Measurements from ENCODE around the gene CADPS. TPM values are rescaled to one million over a fixed set of nuclear protein-coding genes. Genes with fewer than 3 reads are reported as not detected.
"Not testable (repeated sequence)": the region's sequence is repeated elsewhere in the genome, so short reads cannot be mapped to it uniquely, and the experiment has no call there.

Gene CADPS
- total and polyA plus RNA-seq, 2 donors = 2.3 to 4.4 TPM

DNA sequence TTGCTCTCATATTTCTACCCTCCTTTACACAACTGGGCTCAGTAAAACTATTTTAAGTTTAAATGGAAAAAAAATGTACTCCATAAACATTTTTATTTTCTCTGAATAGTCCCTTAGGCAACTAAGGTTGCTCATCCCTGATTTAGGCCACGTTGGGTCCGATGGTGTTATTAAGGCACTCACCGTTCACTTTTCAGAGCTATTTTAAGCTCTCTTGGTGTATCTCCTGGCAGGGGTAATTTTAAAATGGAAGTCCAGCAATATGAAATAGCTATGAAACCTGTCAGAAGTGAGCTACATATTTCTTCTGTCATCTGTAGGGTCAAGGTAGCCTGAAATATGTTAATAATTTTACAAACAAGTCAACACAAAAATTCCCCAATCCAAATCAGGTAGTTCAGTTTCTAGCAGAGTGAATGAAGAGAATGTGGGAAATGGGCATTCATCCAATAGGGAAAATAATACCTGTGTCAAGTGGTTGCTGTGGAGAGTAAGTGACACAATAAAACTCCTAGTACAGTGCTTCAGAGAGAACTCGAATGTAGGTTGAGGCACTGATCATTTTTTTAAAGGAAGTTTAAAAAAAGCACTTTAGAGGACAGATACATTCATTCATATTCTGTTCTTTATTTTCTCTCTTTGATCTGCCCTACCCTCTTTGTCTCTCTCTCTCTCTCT is 292.6 kb downstream of the CADPS start:
- Histone ChIP-seq H3K4me3 (ENCODE audit: low read length in 2 of 2) (no peak overlapping the region), H3K36me3 (ENCODE audit: control insufficient read depth in 2 of 2, insufficient read depth in 2 of 2, low read length in 1 of 2) (no peaks in the 10 kb centered on the region), H3K27me3 (ENCODE audit: control insufficient read depth in 2 of 2, insufficient read depth in 1 of 2, low read length in 1 of 2) (no peaks in the 10 kb centered on the region), H3K9me3 (ENCODE audit: control insufficient read depth in 2 of 2, insufficient read depth in 1 of 2, low read length in 1 of 2) (peaks cover 0 to 3% of the 10 kb centered on the region in 2 donors), H3K4me1 (ENCODE audit: control insufficient read depth in 2 of 2, insufficient read depth in 2 of 2, low read length in 2 of 2) (no peaks in the 10 kb centered on the region), H3K27ac (ENCODE audit: low read depth in 1 of 2, low read length in 1 of 2) (no peak overlapping the region)
- WGBS = 68% methylated on average over 4 of the region's 4 CpGs
- no peak for DNase-seq (ENCODE audit: low read depth in 6 of 9, low spot score in 9 of 9)

DNA sequence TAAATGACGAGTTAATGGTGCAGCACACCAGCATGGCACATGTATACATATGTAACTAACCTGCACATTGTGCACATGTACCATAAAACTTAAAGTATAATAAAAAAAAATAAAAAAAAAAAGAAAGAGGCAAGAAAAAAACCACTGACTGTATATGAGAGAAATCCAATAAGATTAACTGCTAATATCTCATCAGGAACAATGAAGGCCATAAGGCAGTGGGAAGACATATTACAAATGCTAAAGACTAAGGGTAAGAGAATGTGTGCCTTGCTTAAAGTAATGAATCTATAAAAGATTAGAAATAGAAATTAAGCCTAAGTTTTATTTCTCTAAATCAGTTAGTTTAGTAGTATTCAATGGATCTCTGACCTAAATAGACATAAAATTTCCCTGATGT is 294.7 kb downstream of the CADPS start:
- H3K27me3 ChIP-seq (ENCODE audit: control insufficient read depth in 2 of 2, insufficient read depth in 1 of 2, low read length in 1 of 2); H3K4me3 ChIP-seq (ENCODE audit: low read length in 2 of 2); H3K9me3 ChIP-seq (ENCODE audit: control insufficient read depth in 2 of 2, insufficient read depth in 1 of 2, low read length in 1 of 2); H3K4me1 ChIP-seq (ENCODE audit: control insufficient read depth in 2 of 2, insufficient read depth in 2 of 2, low read length in 2 of 2); DNase-seq (ENCODE audit: low read depth in 6 of 9, low spot score in 9 of 9); H3K36me3 ChIP-seq (ENCODE audit: control insufficient read depth in 2 of 2, insufficient read depth in 2 of 2, low read length in 1 of 2); H3K27ac ChIP-seq (ENCODE audit: low read depth in 1 of 2, low read length in 1 of 2): not testable (repeated sequence)
- 94% methylated on average over 1 of the region's 1 CpG for WGBS

DNA sequence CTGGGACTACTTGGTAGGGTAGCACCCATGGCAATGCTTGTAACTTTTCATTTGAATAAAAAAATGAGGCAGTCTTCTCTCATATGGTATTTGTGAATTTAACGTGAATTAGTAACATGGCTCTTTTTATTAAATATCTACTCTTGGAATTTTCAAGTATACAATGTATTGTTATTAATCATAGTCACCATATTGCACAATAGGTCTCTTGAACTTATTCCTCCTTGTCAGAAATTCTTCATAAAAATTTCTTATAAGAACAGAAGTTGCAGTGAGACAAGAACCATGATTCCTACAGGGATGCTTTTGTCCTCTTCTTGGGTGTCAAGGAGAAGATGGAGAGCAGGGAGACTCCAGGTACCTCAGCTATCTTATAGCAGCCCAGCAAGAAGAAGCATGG is 298.1 kb downstream of the CADPS start:
- Histone ChIP-seq H3K4me1 (ENCODE audit: control insufficient read depth in 2 of 2, insufficient read depth in 2 of 2, low read length in 2 of 2) (no peaks in the 10 kb centered on the region), H3K36me3 (ENCODE audit: control insufficient read depth in 2 of 2, insufficient read depth in 2 of 2, low read length in 1 of 2) (no peaks in the 10 kb centered on the region), H3K27ac (ENCODE audit: low read depth in 1 of 2, low read length in 1 of 2) (no peak overlapping the region), H3K9me3 (ENCODE audit: control insufficient read depth in 2 of 2, insufficient read depth in 1 of 2, low read length in 1 of 2) (peaks cover 0 to 3% of the 10 kb centered on the region in 2 donors), H3K27me3 (ENCODE audit: control insufficient read depth in 2 of 2, insufficient read depth in 1 of 2, low read length in 1 of 2) (no peaks in the 10 kb centered on the region), H3K4me3 (ENCODE audit: low read length in 2 of 2) (no peak overlapping the region)
- no peak for DNase-seq (ENCODE audit: low read depth in 6 of 9, low spot score in 9 of 9)
- WGBS = 97% methylated on average over 1 of the region's 1 CpG

DNA sequence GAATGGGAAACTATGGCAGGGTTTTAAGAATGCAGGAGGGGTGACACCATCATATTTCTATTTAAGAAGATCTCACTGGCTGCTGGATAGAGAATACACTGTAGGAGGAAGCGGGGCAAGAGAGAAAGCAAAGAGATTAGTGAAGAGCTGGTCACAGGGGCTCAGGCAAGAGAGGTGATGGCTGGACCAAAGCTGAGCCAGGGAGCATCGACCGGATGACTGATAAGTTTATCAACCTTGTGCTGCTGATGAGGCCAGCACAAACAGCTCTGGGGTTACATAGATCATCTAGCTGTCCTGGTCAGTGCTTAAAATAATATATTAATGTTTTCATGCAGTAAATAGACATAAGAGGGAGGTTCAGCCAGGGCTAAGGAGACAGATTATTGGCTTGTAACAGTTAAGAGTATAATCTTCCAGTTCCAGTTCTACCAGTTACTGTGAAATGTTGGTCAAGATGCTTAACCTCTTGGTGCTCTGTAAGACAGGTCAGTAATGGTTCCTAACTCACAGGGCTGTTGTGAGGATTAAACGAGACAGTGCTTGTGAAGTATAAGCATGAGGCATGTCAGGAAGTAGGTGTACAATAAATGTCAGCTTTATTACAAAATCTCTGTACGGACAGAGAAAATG is 300.8 kb downstream of the CADPS start:
- no peaks in the 10 kb centered on the region for H3K4me1 ChIP-seq (ENCODE audit: control insufficient read depth in 2 of 2, insufficient read depth in 2 of 2, low read length in 2 of 2)
- no peak overlapping the region for H3K4me3 ChIP-seq (ENCODE audit: low read length in 2 of 2)
- no peak overlapping the region for H3K27ac ChIP-seq (ENCODE audit: low read depth in 1 of 2, low read length in 1 of 2)
- no peaks in the 10 kb centered on the region for H3K27me3 ChIP-seq (ENCODE audit: control insufficient read depth in 2 of 2, insufficient read depth in 1 of 2, low read length in 1 of 2)
- 60% methylated on average over 5 of the region's 5 CpGs for WGBS
- DNase-seq (ENCODE audit: low read depth in 6 of 9, low spot score in 9 of 9) = no peak
- no peaks in the 10 kb centered on the region for H3K36me3 ChIP-seq (ENCODE audit: control insufficient read depth in 2 of 2, insufficient read depth in 2 of 2, low read length in 1 of 2)
- H3K9me3 ChIP-seq (ENCODE audit: control insufficient read depth in 2 of 2, insufficient read depth in 1 of 2, low read length in 1 of 2) = no peaks in the 10 kb centered on the region

DNA sequence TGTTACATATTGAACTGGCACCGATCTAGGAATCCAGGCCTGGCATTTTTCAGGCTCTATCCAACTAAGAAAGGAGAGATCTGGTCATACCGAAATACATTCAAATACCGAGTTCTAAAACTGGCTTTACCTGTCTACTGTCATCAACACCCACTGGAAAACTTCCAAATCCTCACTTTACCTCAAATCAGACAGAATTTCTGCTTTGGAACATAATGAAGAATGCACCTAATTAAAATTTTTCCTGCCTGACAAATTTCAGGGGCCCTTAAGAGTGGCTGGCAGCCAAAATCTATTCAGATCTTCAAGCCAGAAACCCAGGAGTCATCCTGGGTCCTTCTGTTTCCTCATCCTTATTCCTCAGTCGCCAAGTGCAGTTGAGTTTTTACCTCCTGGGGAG is 303.3 kb downstream of the CADPS start:
- WGBS = 89% methylated on average over 4 of the region's 4 CpGs
- DNase-seq (ENCODE audit: low read depth in 6 of 9, low spot score in 9 of 9) = no peak

DNA sequence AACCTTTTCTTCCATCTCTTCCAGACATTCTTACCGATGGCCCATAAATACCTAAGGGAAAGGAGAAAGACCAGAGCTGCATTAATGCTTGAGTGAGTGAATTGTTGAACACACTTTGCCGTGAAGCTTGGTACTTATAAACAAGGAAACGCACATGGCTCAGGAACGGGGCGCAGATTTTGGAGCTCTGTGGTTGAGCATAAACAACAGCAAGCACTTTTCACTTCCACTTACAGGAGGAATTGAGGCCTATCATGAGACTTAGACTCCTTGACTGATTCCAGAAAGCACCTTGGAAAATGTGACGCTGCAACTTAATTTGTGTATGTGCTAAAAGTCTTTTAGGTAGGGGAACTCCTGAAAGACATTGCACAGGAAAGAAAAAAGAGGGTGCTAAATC is 304.3 kb downstream of the CADPS start:
- H3K36me3 ChIP-seq (ENCODE audit: control insufficient read depth in 2 of 2, insufficient read depth in 2 of 2, low read length in 1 of 2) = no peaks in the 10 kb centered on the region
- no peaks in the 10 kb centered on the region for H3K27me3 ChIP-seq (ENCODE audit: control insufficient read depth in 2 of 2, insufficient read depth in 1 of 2, low read length in 1 of 2)
- H3K9me3 ChIP-seq (ENCODE audit: control insufficient read depth in 2 of 2, insufficient read depth in 1 of 2, low read length in 1 of 2) = no peaks in the 10 kb centered on the region
- WGBS = 74% methylated on average over 6 of the region's 6 CpGs
- no peak overlapping the region for H3K4me3 ChIP-seq (ENCODE audit: low read length in 2 of 2)
- H3K4me1 ChIP-seq (ENCODE audit: control insufficient read depth in 2 of 2, insufficient read depth in 2 of 2, low read length in 2 of 2) = no peaks in the 10 kb centered on the region
- no peak overlapping the region for H3K27ac ChIP-seq (ENCODE audit: low read depth in 1 of 2, low read length in 1 of 2)
- DNase-seq (ENCODE audit: low read depth in 6 of 9, low spot score in 9 of 9) = no peak

More for the DNA sequence above, 303.3 kb downstream of the CADPS start:
- Histone ChIP-seq H3K9me3 (ENCODE audit: control insufficient read depth in 2 of 2, insufficient read depth in 1 of 2, low read length in 1 of 2) (no peaks in the 10 kb centered on the region), H3K4me1 (ENCODE audit: control insufficient read depth in 2 of 2, insufficient read depth in 2 of 2, low read length in 2 of 2) (no peaks in the 10 kb centered on the region), H3K27me3 (ENCODE audit: control insufficient read depth in 2 of 2, insufficient read depth in 1 of 2, low read length in 1 of 2) (no peaks in the 10 kb centered on the region), H3K4me3 (ENCODE audit: low read length in 2 of 2) (no peak overlapping the region), H3K36me3 (ENCODE audit: control insufficient read depth in 2 of 2, insufficient read depth in 2 of 2, low read length in 1 of 2) (no peaks in the 10 kb centered on the region), H3K27ac (ENCODE audit: low read depth in 1 of 2, low read length in 1 of 2) (no peak overlapping the region)

DNA sequence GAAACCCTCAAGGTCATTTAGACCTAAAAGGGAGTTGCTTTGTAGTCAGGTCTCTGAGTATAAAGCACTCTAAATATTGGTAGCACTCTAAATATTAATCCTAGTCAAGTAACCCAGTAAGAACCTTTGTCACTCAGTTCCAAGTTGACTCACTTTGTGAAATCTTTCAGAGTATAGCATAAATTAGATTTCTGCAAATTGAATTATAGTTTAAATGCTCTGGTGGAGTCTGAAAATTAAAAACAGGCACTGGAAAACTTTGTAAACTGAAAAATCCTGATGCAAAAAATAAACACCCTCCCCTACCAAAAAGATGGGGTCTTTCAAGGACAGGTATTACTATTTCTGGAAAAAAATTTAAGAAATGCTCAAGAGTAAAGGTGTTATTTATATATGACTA is 305.6 kb downstream of the CADPS start:
- H3K36me3 ChIP-seq (ENCODE audit: control insufficient read depth in 2 of 2, insufficient read depth in 2 of 2, low read length in 1 of 2) = no peaks in the 10 kb centered on the region
- H3K4me1 ChIP-seq (ENCODE audit: control insufficient read depth in 2 of 2, insufficient read depth in 2 of 2, low read length in 2 of 2) = no peaks in the 10 kb centered on the region
- no peaks in the 10 kb centered on the region for H3K9me3 ChIP-seq (ENCODE audit: control insufficient read depth in 2 of 2, insufficient read depth in 1 of 2, low read length in 1 of 2)
- H3K27ac ChIP-seq (ENCODE audit: low read depth in 1 of 2, low read length in 1 of 2) = no peak overlapping the region
- H3K4me3 ChIP-seq (ENCODE audit: low read length in 2 of 2) = no peak overlapping the region
- H3K27me3 ChIP-seq (ENCODE audit: control insufficient read depth in 2 of 2, insufficient read depth in 1 of 2, low read length in 1 of 2) = no peaks in the 10 kb centered on the region
- DNase-seq (ENCODE audit: low read depth in 6 of 9, low spot score in 9 of 9) = no peak

DNA sequence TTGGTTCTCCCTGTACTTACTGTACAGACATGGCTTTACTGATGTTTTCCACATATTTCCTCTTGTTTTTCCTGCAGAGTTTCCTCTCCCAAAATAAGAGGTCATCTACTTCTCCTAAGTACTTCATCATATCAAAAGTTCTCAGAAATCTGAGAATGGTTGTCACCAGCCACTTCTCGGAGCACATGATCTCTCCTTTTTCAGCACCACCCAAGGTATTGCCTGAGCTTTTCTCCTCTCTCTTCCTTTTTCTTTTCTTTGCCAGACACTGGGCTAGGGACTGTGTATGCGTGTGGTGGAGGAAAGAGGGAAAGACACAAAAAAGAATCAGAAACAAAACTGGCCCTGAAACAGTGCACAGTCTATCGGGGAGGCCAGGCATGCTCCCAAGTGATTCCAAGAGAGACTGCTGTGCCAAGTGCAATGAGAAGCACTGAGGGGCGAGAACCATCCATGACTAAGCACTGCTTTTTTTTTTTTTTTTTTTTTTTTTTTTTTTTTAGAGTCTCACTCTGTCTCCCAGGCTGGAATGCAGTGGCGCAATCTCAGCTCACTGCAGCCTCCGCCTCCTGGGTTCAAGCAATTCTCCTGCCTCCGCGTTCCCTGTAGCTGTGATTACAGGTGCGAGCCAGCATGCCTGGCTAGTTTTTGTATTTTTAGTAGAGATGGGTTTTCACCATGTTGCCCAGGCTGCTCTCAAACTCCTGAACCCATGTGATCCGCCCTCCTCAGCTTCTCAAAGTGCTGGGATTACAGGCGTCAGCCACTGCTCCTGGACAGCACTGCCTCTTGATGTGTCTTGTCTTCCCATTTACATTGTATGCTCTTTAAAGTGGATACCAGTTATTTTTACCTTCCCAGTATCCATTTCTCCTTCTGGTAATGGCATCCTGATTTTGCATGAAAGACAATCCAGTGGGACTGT is 307.9 kb downstream of the CADPS start:
- H3K9me3 ChIP-seq (ENCODE audit: control insufficient read depth in 2 of 2, insufficient read depth in 1 of 2, low read length in 1 of 2) = no peaks in the 10 kb centered on the region
- H3K27me3 ChIP-seq (ENCODE audit: control insufficient read depth in 2 of 2, insufficient read depth in 1 of 2, low read length in 1 of 2) = no peaks in the 10 kb centered on the region
- H3K4me1 ChIP-seq (ENCODE audit: control insufficient read depth in 2 of 2, insufficient read depth in 2 of 2, low read length in 2 of 2) = no peaks in the 10 kb centered on the region
- DNase-seq (ENCODE audit: low read depth in 6 of 9, low spot score in 9 of 9) = no peak
- H3K27ac ChIP-seq (ENCODE audit: low read depth in 1 of 2, low read length in 1 of 2) = no peak overlapping the region
- WGBS = 85% methylated on average over 10 of the region's 11 CpGs
- no peak overlapping the region for H3K4me3 ChIP-seq (ENCODE audit: low read length in 2 of 2)
- no peaks in the 10 kb centered on the region for H3K36me3 ChIP-seq (ENCODE audit: control insufficient read depth in 2 of 2, insufficient read depth in 2 of 2, low read length in 1 of 2)

DNA sequence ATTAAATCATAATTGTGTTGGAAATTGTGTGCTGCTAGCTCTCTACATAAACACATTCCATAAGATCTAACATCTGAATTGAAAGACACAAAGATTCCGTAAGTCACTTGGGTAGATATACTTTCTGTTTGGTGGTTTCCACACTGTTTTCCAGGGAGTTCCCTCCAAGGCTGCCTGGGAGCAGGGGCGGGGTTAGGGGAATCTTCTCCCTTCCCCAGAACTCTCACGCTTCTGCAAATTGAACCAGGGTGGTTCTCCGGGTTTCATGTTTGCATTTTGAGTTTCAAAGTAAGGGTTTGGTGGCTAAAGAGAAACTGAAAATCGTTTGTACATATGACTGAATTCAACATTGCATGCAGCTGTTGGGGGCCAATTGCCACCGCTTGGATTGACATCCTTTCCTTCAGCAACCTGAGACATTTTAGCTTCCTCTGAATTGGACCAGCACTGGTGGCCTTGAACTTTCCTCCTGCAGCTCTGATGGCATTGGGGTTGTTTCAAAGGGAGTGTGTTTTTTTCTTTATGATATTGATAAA is 309.1 kb downstream of the CADPS start:
- H3K4me1 ChIP-seq (ENCODE audit: control insufficient read depth in 2 of 2, insufficient read depth in 2 of 2, low read length in 2 of 2) = no peaks in the 10 kb centered on the region
- H3K36me3 ChIP-seq (ENCODE audit: control insufficient read depth in 2 of 2, insufficient read depth in 2 of 2, low read length in 1 of 2) = no peaks in the 10 kb centered on the region
- H3K27ac ChIP-seq (ENCODE audit: low read depth in 1 of 2, low read length in 1 of 2) = no peak overlapping the region
- 72% methylated on average over 6 of the region's 6 CpGs for WGBS
- H3K4me3 ChIP-seq (ENCODE audit: low read length in 2 of 2) = no peak overlapping the region
- no peaks in the 10 kb centered on the region for H3K27me3 ChIP-seq (ENCODE audit: control insufficient read depth in 2 of 2, insufficient read depth in 1 of 2, low read length in 1 of 2)
- peak in 1 of 9 donors; percentile 17 for DNase-seq (ENCODE audit: low read depth in 6 of 9, low spot score in 9 of 9)
- no peaks in the 10 kb centered on the region for H3K9me3 ChIP-seq (ENCODE audit: control insufficient read depth in 2 of 2, insufficient read depth in 1 of 2, low read length in 1 of 2)
